Omental fat pad (tissue), 4 donors: ENCODE data around the gene HMHB1. TPM values are rescaled to one million over a fixed set of nuclear protein-coding genes. Genes with fewer than 3 reads are reported as not detected.

Experiments
- ATAC-seq: fragments of 150-250 bp; one replicate; pipeline ENCODE4 v1.9.1; 2016; ENCODE audit warnings: mild to moderate bottlenecking, moderate library complexity; ENCODE audit not compliant: low FRiP score
- DNase-seq: peaks from one replicate; pipeline ENCODE4 v3.0.0-alpha.2; 2019; ENCODE audit warnings: low spot score
- CTCF ChIP-seq, 3 donors: fragments of 450-650 bp; IDR thresholded peaks; one replicate each; pipeline ENCODE4 v1.5.1; 2016 to 2017; ENCODE audit warnings: antibody characterized with exemption in 3 of 3, mild to moderate bottlenecking in 3 of 3, moderate library complexity in 2 of 3
- total RNA-seq, 4 donors: library from RNA; depleted of rRNA; stranded (reverse); fragments of >200 nt; gene quantifications; one replicate each; pipeline ENCODE4 v1.1.0, GENCODE V29; 2016

Gene HMHB1
- total RNA-seq, 4 donors from 2014 or later, result not detected

- no peak for ATAC-seq
- TF ChIP-seq CTCF (IDR thresholded peaks at IDR 0.05), result no peak
Observed at GRCh38 chr5:143860211-143860610, 48.2 kb downstream of the HMHB1 start.

GRCh38 chr5:143862271-143862670, 50.3 kb downstream of the HMHB1 start:
- ATAC-seq (no peak), DNase-seq (no peak)
- no peak for TF ChIP-seq CTCF (IDR thresholded peaks at IDR 0.05)

More at GRCh38 chr5:143860211-143860610, 48.2 kb downstream of the HMHB1 start:
- DNase-seq, result no peak

GRCh38 chr5:143865426-143866025, 53.6 kb downstream of the HMHB1 start:
- DNase-seq (no peak), ATAC-seq (no peak)
- no peak for TF ChIP-seq CTCF (IDR thresholded peaks at IDR 0.05)
